B cell (primary cell): ENCODE results near the gene FRMD3. TPM values are rescaled to one million over a fixed set of nuclear protein-coding genes. Genes with fewer than 3 reads are reported as not detected.

Experiments used
- ATAC-seq: fragments of 200-7000 bp; cut with Tn5 transposase; one replicate; pipeline ENCODE4 v1.10.0; 2021; ENCODE audit warnings: low read depth, mild to moderate bottlenecking, moderate number of reproducible peaks, moderate library complexity
- CTCF ChIA-PET: fragments of 350-600 bp; sonication (Branson Sonifier 250); formaldehyde crosslinking; loops from one replicate; lab custom pipeline; 2021; ENCODE audit warnings: antibody characterized with exemption, inconsistent platforms; lab: Charles Lee
- POLR2A ChIA-PET: fragments of 350-600 bp; sonication (Branson Sonifier 250); formaldehyde crosslinking; loops from one replicate; lab custom pipeline; 2021; ENCODE audit warnings: antibody characterized with exemption; lab: Charles Lee
- DNase-seq: peaks from one replicate; pipeline ENCODE4 v3.0.0; 2013
- H2AFZ ChIP-seq: 2 replicates; pipeline ENCODE4 v1.6.1; 2012; ENCODE audit warnings: mild to moderate bottlenecking, low read depth, low read length; ENCODE audit not compliant: insufficient read depth, poor library complexity, severe bottlenecking
- H3K27ac ChIP-seq, 2 donors: 1 replicate in 1 of 2; 2 replicates in 1 of 2; pipeline ENCODE4 v1.5.1; 2012 to 2013; ENCODE audit warnings: low read length in 2 of 2, mild to moderate bottlenecking in 2 of 2, moderate library complexity in 1 of 2
- H3K27me3 ChIP-seq, 4 experiments: fragments of 200-600 bp in 1 of 4; sonication (generic) in 1 of 4; replicated peaks in 1 of 4; 1 replicate in 2 of 4; 2 replicates in 2 of 4; pipeline versions ENCODE4 v1.6.1 to v1.7.0; 2013 to 2016; ENCODE audit warnings: low read length in 3 of 4, mild to moderate bottlenecking in 2 of 4, mixed read lengths in 1 of 4, moderate library complexity in 1 of 4; ENCODE audit not compliant: insufficient read depth in 4 of 4, control insufficient read depth in 3 of 4; ENCODE audit errors: control extremely low read depth in 1 of 4
- H3K36me3 ChIP-seq, 2 experiments: replicated peaks in 1 of 2; 1 replicate in 1 of 2; 2 replicates in 1 of 2; pipeline versions ENCODE4 v1.6.1 to v1.7.1; 2013; ENCODE audit warnings: low read length in 1 of 2; ENCODE audit not compliant: insufficient read depth in 2 of 2, control insufficient read depth in 1 of 2; ENCODE audit errors: control extremely low read depth in 1 of 2, extremely low read depth in 1 of 2
- H3K4me1 ChIP-seq, 2 donors: fragments of 200-600 bp in 1 of 2; sonication (generic) in 1 of 2; 1 replicate in 1 of 2; 2 replicates in 1 of 2; pipeline versions ENCODE4 v1.5.1 to v1.6.1; 2013 to 2017; ENCODE audit warnings: low read length in 2 of 2; ENCODE audit not compliant: control insufficient read depth in 2 of 2, insufficient read depth in 2 of 2
- H3K4me2 ChIP-seq: replicated peaks from 2 replicates; pipeline ENCODE3; 2012; ENCODE audit warnings: mild to moderate bottlenecking, low read depth, low read length; ENCODE audit not compliant: poor library complexity, severe bottlenecking
- H3K4me3 ChIP-seq, 5 experiments: fragments of 200-600 bp in 1 of 5; sonication (generic) in 1 of 5; 1 replicate in 3 of 5; 2 replicates in 2 of 5; pipeline versions ENCODE4 v1.5.1 to v1.7.0; 2011 to 2016; ENCODE audit warnings: low read length in 4 of 5, mild to moderate bottlenecking in 4 of 5, low read depth in 2 of 5, control low read depth in 1 of 5, moderate library complexity in 1 of 5; ENCODE audit not compliant: insufficient read depth in 1 of 5; ENCODE audit errors: control extremely low read depth in 1 of 5, extremely low read depth in 1 of 5
- H3K79me2 ChIP-seq: fragments of 200-600 bp; sonication (generic); one replicate; pipeline ENCODE4 v1.6.0; 2016; ENCODE audit warnings: low read length; ENCODE audit not compliant: control insufficient read depth, insufficient read depth
- H3K9ac ChIP-seq: fragments of 200-600 bp; sonication (generic); 2 replicates; pipeline ENCODE4 v1.6.1; 2017; ENCODE audit warnings: mild to moderate bottlenecking, low read length, moderate library complexity
- H3K9me3 ChIP-seq, 3 donors: one replicate each; pipeline versions ENCODE4 v1.6.1 to v1.7.1; 2013; ENCODE audit warnings: low read length in 2 of 3; ENCODE audit not compliant: control insufficient read depth in 2 of 3, insufficient read depth in 1 of 3; ENCODE audit errors: control extremely low read depth in 1 of 3
- H4K20me1 ChIP-seq: 2 replicates; pipeline ENCODE4 v1.6.0; 2012; ENCODE audit warnings: mild to moderate bottlenecking, low read length; ENCODE audit not compliant: insufficient read depth, control insufficient read depth, poor library complexity, severe bottlenecking
- H3K27ac Mint-ChIP-seq: one replicate; pipeline ENCODE4 v1.8.0; 2021; ENCODE audit warnings: mixed read lengths
- H3K27me3 Mint-ChIP-seq: one replicate; pipeline ENCODE4 v1.8.0; 2021; ENCODE audit warnings: mixed read lengths
- H3K4me1 Mint-ChIP-seq: one replicate; pipeline ENCODE4 v1.8.0; 2021; ENCODE audit warnings: mixed read lengths
- H3K4me3 Mint-ChIP-seq: one replicate; pipeline ENCODE4 v1.8.0; 2021; ENCODE audit warnings: mixed read lengths
- H3K9me3 Mint-ChIP-seq: one replicate; pipeline ENCODE4 v1.8.0; 2022; ENCODE audit warnings: mixed read lengths; ENCODE audit not compliant: insufficient read depth
- EZH2 ChIP-seq: IDR thresholded peaks from 2 replicates; pipeline ENCODE4 v1.6.1; 2012; ENCODE audit warnings: borderline replicate concordance, low read depth, mild to moderate bottlenecking, moderate library complexity, low read length; ENCODE audit not compliant: insufficient read depth, poor library complexity, severe bottlenecking
- WGBS: methylation state at CpG from one replicate; pipeline ENCODE4 v1.1.5; 2013; ENCODE audit warnings: missing lambda C conversion rate; ENCODE audit not compliant: insufficient coverage; 5-methylcytosine and 5-hydroxymethylcytosine counted together
- intact Hi-C: fragments of 100-400 bp; cut with micrococcal nuclease; formaldehyde crosslinking; loops from one replicate; pipeline ENCODE4 v1.10.0; 2022
- polyA plus RNA-seq: library from polyadenylated mRNA; depleted of rRNA; stranded (reverse); fragments of >200 nt; gene quantifications from 2 replicates; pipeline ENCODE4 v1.2.3, GENCODE V29; 2012
- total RNA-seq, 2 donors: library from RNA; stranded (reverse); fragments of 120-200 nt in 1 of 2; gene quantifications; 1 replicate in 1 of 2; 2 replicates in 1 of 2; pipeline versions ENCODE4 v1.2.3 to v1.2.4, GENCODE V29; 2013 to 2022
- TF ChIP-seq, protein P1 (sequence below): fragments of 200-600 bp; IDR thresholded peaks from one replicate; pipeline ENCODE4 v1.8.0; 2022; ENCODE audit warnings: antibody characterized with exemption, mild to moderate bottlenecking

The FRMD3 gene
- total and polyA plus RNA-seq, 2 donors (not counting 1 experiment from before 2014, with no cell fraction given), result 0.37 to 0.49 TPM

DNA sequence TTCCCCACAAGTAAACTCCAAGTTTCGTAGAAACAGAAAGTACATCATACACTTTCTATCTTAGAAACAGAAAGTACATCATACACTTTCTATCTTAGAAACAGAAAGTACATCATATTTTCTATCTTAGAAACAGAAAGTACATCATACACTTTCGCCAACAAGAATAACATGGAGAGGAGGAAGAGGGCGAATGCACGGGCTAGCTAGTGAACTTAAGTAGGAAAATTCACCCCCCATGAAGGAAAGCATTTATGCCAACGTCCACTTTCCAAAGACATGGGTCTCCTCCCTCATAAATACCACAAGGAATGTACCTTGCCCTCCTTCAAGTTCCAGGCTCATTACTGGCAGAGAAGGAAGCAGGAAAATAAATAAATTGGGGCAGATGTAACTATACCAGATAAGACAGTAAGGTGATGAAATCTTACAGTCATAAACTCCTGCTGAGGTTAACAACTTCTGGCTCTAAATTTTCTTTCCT lies 64.7 kb downstream of the FRMD3 start:
- Histone ChIP-seq H3K9me3 (peaks cover 0 to 5% (median 0%) of the 10 kb centered on the region in 3 donors), H3K4me3 (peak overlapping the region; percentile 20 to 67 (median 26)), H3K4me2 (peak overlapping the region; percentile 71), H3K27ac (peak overlapping the region; percentile 30 to 58), H3K36me3 (no peaks in the 10 kb centered on the region), H4K20me1 (no peaks in the 10 kb centered on the region), H3K4me1 (peaks cover 13 to 15% of the 10 kb centered on the region in 2 donors), H3K27me3 (no peaks in the 10 kb centered on the region), H3K79me2 (no peaks in the 10 kb centered on the region), H2AFZ (peak overlapping the region; percentile 81), H3K9ac (peak overlapping the region; percentile 66)
- intact Hi-C loops, result no loop called here
- WGBS, result 17% methylated on average over 1 of the region's 5 CpGs
- H3K4me1 Mint-ChIP-seq, result peaks cover 20% of the 10 kb centered on the region
- H3K27me3 Mint-ChIP-seq, result peaks cover 3% of the 10 kb centered on the region
- TF ChIP-seq, protein P1, sequence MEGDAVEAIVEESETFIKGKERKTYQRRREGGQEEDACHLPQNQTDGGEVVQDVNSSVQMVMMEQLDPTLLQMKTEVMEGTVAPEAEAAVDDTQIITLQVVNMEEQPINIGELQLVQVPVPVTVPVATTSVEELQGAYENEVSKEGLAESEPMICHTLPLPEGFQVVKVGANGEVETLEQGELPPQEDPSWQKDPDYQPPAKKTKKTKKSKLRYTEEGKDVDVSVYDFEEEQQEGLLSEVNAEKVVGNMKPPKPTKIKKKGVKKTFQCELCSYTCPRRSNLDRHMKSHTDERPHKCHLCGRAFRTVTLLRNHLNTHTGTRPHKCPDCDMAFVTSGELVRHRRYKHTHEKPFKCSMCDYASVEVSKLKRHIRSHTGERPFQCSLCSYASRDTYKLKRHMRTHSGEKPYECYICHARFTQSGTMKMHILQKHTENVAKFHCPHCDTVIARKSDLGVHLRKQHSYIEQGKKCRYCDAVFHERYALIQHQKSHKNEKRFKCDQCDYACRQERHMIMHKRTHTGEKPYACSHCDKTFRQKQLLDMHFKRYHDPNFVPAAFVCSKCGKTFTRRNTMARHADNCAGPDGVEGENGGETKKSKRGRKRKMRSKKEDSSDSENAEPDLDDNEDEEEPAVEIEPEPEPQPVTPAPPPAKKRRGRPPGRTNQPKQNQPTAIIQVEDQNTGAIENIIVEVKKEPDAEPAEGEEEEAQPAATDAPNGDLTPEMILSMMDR, result no peak
- TF ChIP-seq EZH2, result no peak
- ChIA-PET CTCF (no interaction called here), POLR2A (no interaction called here)
- peak overlapping the region; percentile 71 for H3K4me3 Mint-ChIP-seq
- H3K9me3 Mint-ChIP-seq, result peaks cover 3% of the 10 kb centered on the region
- DNase-seq (peak; percentile 34), ATAC-seq (peak; percentile 31)
- peak overlapping the region; percentile 69 for H3K27ac Mint-ChIP-seq

DNA sequence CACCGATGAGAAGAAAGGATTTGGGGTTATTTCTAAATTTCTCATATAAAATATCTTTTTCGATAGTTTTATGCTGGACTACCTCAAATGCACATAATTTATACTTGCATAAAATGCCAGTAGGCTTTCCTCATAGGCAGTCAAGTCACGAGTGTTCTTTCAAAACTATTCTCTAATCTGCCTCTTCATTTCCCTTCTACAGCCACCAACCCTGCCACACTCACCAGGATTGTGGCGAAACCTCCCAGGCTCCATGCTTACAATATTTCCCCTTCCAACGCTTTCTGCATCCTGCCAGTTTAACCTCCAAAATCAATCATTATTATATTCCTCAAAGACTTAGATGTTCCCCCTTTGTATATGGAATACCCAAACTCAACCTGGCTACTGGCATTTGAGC lies 65.4 kb downstream of the FRMD3 start:
- no peak for TF ChIP-seq EZH2
- TF ChIP-seq, protein P1, result no peak
- H3K4me2 ChIP-seq, result peak overlapping the region; percentile 71
- DNase-seq (no peak), ATAC-seq (no peak)
- no peaks in the 10 kb centered on the region for H4K20me1 ChIP-seq
- POLR2A ChIA-PET, result no interaction called here
- H3K4me3 ChIP-seq, result peak overlapping the region in 1 of 5 experiments; percentile 67
- Mint-ChIP-seq H3K27ac (peak overlapping the region; percentile 69), H3K27me3 (peaks cover 3% of the 10 kb centered on the region), H3K4me1 (peaks cover 20% of the 10 kb centered on the region), H3K4me3 (peak overlapping the region; percentile 71), H3K9me3 (peaks cover 3% of the 10 kb centered on the region)
- CTCF ChIA-PET, result no interaction called here
- peak overlapping the region; percentile 30 to 58 for H3K27ac ChIP-seq
- no peaks in the 10 kb centered on the region for H3K36me3 ChIP-seq
- H3K4me1 ChIP-seq, result peaks cover 13 to 15% of the 10 kb centered on the region in 2 donors
- peaks cover 0 to 5% (median 0%) of the 10 kb centered on the region in 3 donors for H3K9me3 ChIP-seq
- no peaks in the 10 kb centered on the region for H3K79me2 ChIP-seq
- peak overlapping the region; percentile 81 for H2AFZ ChIP-seq
- WGBS, result 60% methylated on average over 3 of the region's 5 CpGs
- H3K9ac ChIP-seq, result peak overlapping the region; percentile 66
- intact Hi-C loops, result no loop called here
- no peaks in the 10 kb centered on the region for H3K27me3 ChIP-seq
